Ovary (tissue), 9 donors: Measurements from ENCODE around the gene ASB13. TPM values are rescaled to one million over a fixed set of nuclear protein-coding genes. Genes with fewer than 3 reads are reported as not detected.

ENCODE experiments used
- DNase-seq, 5 donors: peaks; one replicate each; pipeline ENCODE4 v3.0.0-alpha.2; 2019 to 2020
- H3K27ac ChIP-seq, 2 donors: fragments of 200-600 bp; one replicate each; pipeline versions ENCODE4 v1.5.1 to v1.8.0; 2019 to 2022
- H3K27me3 ChIP-seq: fragments of 200-600 bp; one replicate; pipeline ENCODE4 v1.8.0; 2022
- H3K36me3 ChIP-seq: fragments of 200-600 bp; sonication (generic); one replicate; pipeline ENCODE4 v1.5.1; 2019
- H3K4me1 ChIP-seq: one replicate; pipeline ENCODE4 v1.8.1; 2013; ENCODE audit warnings: mild to moderate bottlenecking, moderate library complexity; ENCODE audit not compliant: insufficient read depth
- H3K4me3 ChIP-seq: fragments of 200-600 bp; sonication (generic); one replicate; pipeline ENCODE4 v1.5.1; 2017
- H3K9me3 ChIP-seq, 2 donors: fragments of 200-600 bp in 1 of 2; sonication (generic) in 1 of 2; one replicate each; pipeline versions ENCODE4 v1.5.1 to v1.8.1; 2013 to 2019; ENCODE audit warnings: mild to moderate bottlenecking in 1 of 2, moderate library complexity in 1 of 2
- EP300 ChIP-seq: sonication (generic); formaldehyde crosslinking; IDR thresholded peaks from one replicate; pipeline ENCODE4 v1.6.1; 2017; ENCODE audit warnings: antibody characterized with exemption
- POLR2A ChIP-seq: fragments of 450-650 bp; IDR thresholded peaks from one replicate; pipeline ENCODE4 v1.6.1; 2017; ENCODE audit warnings: antibody characterized with exemption, mild to moderate bottlenecking, moderate library complexity
- WGBS, 3 donors: extraction: QIAGEN DNeasy Blood & Tissue Kit in 1 of 3; methylation state at CpG; one replicate each; pipeline versions ENCODE4 v1.1.5 to v1.1.7; 2013 to 2017; 5-methylcytosine and 5-hydroxymethylcytosine counted together
- intact Hi-C, 4 donors: fragments of 100-400 bp; cut with DNase I; formaldehyde crosslinking; loops; one replicate each; pipeline versions ENCODE4 v1.11.0 to v1.15.1; 2022 to 2023
- polyA plus RNA-seq, 2 donors: library from polyadenylated mRNA; stranded (reverse); fragments of 200-250 nt in 1 of 2; fragments of 350-450 nt in 1 of 2; fragmentation: Illumina TruSeq in 1 of 2; extraction: RNeasy Lipid Tissue Mini Kit (QIAGEN cat#74804) in 1 of 2; gene quantifications; one replicate each; pipeline ENCODE4 v1.2.3, GENCODE V29; 2013 to 2014
- total RNA-seq, 7 donors: library from RNA; depleted of rRNA in 2 of 7; stranded (reverse); fragments of >200 nt in 2 of 7; fragmentation: NEBNext Ultra II Directional in 3 of 7; extraction: Animal tissue kit (Norgen Biotek cat#: 25700) in 3 of 7; gene quantifications; one replicate each; pipeline versions ENCODE4 v1.1.0 to v1.2.4, GENCODE V29; 2016 to 2023
- TF ChIP-seq, protein P1 (sequence below), 3 donors: fragments of 450-650 bp in 2 of 3; fragments of 200-600 bp in 1 of 3; IDR thresholded peaks; one replicate each; pipeline versions ENCODE4 v1.5.1 to v1.8.0; 2016 to 2022; ENCODE audit warnings: antibody characterized with exemption in 3 of 3, mild to moderate bottlenecking in 1 of 3
- donor health status: DM: no; HTN: no; CAD: no; lungs with moderate emphysema.
- donor health status: DM: no; HTN: no; CAD: no.
- donor health status: Bipolar disorder and iron deficiency.
- donor health status: DM: yes; HTN: yes; CAD: no.
- donor health status: DM: no; HTN: no; CAD: no.
- donor health status: DM: yes; HTN: yes; CAD: no.

The ASB13 gene
- total and polyA plus RNA-seq, 9 donors = 15.0 to 45.6 (median 23.2) TPM

DNA sequence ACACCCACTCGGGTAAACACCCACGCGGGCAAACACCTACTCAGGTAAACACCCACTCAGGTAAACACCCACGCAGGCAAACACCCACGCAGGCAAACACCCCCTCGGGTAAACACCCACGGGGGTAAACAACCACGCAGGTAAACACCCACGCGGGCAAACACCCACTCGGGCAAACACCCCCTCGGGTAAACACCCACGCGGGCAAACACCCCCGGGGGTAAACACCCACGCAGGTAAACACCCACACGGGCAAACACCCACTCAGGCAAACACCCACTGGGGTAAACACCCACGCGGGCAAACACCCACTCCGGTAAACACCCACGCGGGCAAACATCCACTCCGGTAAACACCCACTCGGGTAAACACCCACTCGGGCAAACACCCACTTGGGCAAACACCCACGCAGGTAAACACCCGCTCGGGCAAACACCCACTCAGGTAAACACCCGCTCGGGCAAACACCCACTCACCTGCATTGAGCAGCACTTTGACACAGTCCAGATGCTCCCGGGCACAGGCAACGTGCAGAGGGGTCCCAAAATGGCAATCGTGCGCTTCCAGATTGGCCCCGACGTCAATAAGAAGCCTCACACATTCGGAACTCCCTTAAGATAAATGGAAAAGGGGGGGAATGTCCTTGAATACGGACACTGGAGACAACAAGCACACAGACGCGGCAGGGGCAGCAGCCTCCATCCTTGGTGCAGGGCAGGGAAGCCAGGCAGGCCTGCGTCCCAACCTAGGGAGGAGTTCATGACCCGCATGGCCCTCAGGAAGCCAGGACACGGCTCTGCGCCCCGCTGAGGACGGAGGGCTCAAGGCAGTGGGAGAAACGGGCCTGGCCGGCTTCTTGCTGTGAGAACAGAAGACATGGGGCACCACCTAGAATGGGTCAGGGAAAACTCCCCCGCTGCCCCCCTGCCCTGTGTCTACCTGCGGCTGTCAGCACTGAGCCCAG, 17.6 kb downstream of the ASB13 start:
- 84 to 89% (median 85%) methylated on average over 50 of the region's 50 CpGs for WGBS, 3 donors
- peaks cover 16% of the 10 kb centered on the region for H3K4me1 ChIP-seq
- no peaks in the 10 kb centered on the region for H3K36me3 ChIP-seq
- H3K27ac ChIP-seq = no peak overlapping the region
- H3K9me3 ChIP-seq = no peaks in the 10 kb centered on the region
- H3K4me3 ChIP-seq = no peak overlapping the region
- TF ChIP-seq EP300 (no peak), POLR2A (no peak)
- TF ChIP-seq, protein P1, sequence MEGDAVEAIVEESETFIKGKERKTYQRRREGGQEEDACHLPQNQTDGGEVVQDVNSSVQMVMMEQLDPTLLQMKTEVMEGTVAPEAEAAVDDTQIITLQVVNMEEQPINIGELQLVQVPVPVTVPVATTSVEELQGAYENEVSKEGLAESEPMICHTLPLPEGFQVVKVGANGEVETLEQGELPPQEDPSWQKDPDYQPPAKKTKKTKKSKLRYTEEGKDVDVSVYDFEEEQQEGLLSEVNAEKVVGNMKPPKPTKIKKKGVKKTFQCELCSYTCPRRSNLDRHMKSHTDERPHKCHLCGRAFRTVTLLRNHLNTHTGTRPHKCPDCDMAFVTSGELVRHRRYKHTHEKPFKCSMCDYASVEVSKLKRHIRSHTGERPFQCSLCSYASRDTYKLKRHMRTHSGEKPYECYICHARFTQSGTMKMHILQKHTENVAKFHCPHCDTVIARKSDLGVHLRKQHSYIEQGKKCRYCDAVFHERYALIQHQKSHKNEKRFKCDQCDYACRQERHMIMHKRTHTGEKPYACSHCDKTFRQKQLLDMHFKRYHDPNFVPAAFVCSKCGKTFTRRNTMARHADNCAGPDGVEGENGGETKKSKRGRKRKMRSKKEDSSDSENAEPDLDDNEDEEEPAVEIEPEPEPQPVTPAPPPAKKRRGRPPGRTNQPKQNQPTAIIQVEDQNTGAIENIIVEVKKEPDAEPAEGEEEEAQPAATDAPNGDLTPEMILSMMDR (IDR thresholded peaks at IDR 0.05) = no peak
- intact Hi-C loops = no loop called here
- no peak for DNase-seq
- H3K27me3 ChIP-seq = no peaks in the 10 kb centered on the region

DNA sequence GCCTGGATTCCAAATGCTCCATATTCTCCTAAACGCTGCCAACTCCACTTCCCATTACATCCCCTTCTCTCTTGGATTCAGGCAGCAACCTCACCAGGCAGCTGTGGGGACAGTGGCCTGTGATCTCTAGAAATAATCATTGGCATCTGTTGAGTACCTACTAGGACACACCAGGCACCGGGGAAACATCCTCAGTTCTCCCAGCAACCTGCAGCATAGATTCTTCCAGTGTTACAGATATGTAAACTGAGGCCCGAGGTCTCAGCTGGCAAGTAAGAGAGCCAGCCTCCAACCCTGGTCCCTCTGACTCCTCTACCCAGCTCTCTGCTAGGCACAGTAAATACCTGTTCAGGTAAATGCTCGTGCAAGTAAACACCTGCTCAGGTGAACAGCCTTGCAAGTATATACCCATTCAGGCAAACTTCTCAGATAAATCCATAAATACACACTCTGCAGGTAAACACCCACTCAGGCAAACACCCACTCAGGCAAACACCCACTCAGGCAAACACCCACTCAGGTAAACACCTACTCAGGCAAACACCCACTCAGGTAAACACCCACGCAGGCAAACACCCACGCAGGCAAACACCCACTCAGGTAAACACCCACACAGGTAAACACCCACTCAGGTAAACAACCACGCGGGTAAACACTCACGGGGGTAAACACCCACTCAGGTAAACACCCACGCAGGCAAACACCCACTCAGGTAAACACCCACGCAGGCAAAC, 18.7 kb downstream of the ASB13 start:
- H3K36me3 ChIP-seq = no peaks in the 10 kb centered on the region
- H3K27ac ChIP-seq = no peak overlapping the region
- no peak for DNase-seq
- H3K9me3 ChIP-seq = no peaks in the 10 kb centered on the region
- intact Hi-C loops = no loop called here
- WGBS, 3 donors = 83 to 96% (median 88%) methylated on average over 11 of the region's 11 CpGs
- no peaks in the 10 kb centered on the region for H3K27me3 ChIP-seq
- H3K4me3 ChIP-seq = no peak overlapping the region
- H3K4me1 ChIP-seq = peaks cover 17% of the 10 kb centered on the region
- TF ChIP-seq, protein P1 (IDR thresholded peaks at IDR 0.05) = no peak
- no peak for TF ChIP-seq EP300
- TF ChIP-seq POLR2A = no peak

DNA sequence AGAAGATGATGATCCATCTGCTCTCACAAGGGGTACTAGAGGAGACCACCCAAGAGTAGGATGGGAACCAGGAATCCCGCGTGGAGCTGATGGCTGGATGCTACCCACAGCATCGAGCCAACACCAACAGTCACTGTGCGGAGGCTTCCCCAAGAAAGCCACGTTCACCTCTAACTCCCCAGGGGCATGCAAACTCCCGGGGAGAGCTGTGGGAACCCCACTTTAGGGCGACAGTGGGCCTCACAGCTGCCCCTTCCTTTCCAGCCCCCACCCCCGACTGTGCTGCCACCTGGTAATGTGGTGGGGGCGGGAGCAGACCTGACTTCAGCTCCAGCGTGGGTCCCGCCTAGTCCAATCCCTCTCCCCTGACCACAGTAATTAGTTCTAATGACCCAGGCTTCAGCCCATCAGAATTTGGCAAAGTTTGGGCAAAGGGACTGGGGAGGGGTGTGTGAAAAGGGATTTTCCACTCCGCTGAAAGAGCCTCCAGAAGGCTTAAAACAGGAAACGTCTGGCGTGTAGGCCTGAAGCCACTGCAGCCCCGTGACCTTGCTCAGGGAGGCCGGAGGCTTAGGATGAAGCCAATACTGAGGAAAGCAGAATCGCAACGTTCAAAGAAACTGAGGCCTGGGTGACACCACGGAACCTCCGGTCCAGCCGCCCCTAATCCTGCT, 20.3 kb downstream of the ASB13 start:
- Histone ChIP-seq H3K36me3 (no peaks in the 10 kb centered on the region), H3K27me3 (no peaks in the 10 kb centered on the region), H3K4me3 (no peak overlapping the region), H3K9me3 (no peaks in the 10 kb centered on the region), H3K4me1 (peaks cover 6% of the 10 kb centered on the region), H3K27ac (peak overlapping the region; percentile 16 to 38)
- no peak for TF ChIP-seq POLR2A
- WGBS, 3 donors = 69 to 72% (median 70%) methylated on average over 20 to 21 of the region's 21 CpGs
- intact Hi-C loops = loop anchor here in 1 of 4 donors (2.0 kb wide), 1 partner anchor 19 kb away; no protein-coding TSS in a partner anchor
- no peak for DNase-seq

- DNase-seq = no peak
- TF ChIP-seq EP300 = no peak
- H3K36me3 ChIP-seq = no peaks in the 10 kb centered on the region
- 68 to 83% (median 82%) methylated on average over 11 of the region's 11 CpGs for WGBS, 3 donors
- no peak overlapping the region for H3K4me3 ChIP-seq
- peak overlapping the region in 1 of 2 donors; percentile 16 for H3K27ac ChIP-seq
- no peaks in the 10 kb centered on the region for H3K27me3 ChIP-seq
- intact Hi-C loops = loop anchor here in 1 of 4 donors (2.0 kb wide), 1 partner anchor 19 kb away; no protein-coding TSS in a partner anchor
- peaks cover 5% of the 10 kb centered on the region for H3K4me1 ChIP-seq
- no peaks in the 10 kb centered on the region for H3K9me3 ChIP-seq
Measured at GRCh38 chr10:5645375-5645774, 21.0 kb downstream of the ASB13 start.

DNA sequence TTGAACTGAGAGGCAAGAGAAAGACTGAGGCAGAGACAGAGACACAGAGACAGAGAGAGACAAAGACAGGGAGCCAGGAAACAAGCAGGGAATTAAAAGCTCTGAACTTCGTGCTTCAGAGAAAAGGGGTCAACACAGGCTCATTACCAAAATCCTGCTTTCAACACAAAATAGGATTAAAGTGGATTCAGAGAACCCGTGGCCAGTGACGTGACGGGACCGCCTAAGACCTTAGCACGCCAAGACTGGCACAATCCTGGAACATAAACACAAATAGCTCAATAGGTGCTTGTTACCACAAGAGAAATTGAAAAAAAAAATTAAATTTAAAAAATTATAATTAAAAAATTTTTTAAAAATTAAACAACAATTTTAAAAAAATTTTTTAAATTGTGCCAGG, 21.5 kb downstream of the ASB13 start:
- Histone ChIP-seq H3K4me3 (no peak overlapping the region), H3K36me3 (no peaks in the 10 kb centered on the region), H3K4me1 (peaks cover 5% of the 10 kb centered on the region), H3K27ac (no peak overlapping the region), H3K9me3 (no peaks in the 10 kb centered on the region), H3K27me3 (no peaks in the 10 kb centered on the region)
- WGBS, 3 donors = 90 to 97% (median 94%) methylated on average over 6 of the region's 6 CpGs
- intact Hi-C loops = loop anchor here in 1 of 4 donors (2.0 kb wide), 1 partner anchor 18 kb away; no protein-coding TSS in a partner anchor
- TF ChIP-seq, protein P1 (IDR thresholded peaks at IDR 0.05) = no peak
- TF ChIP-seq POLR2A (no peak), EP300 (no peak)
- DNase-seq = no peak
